Measurements from ENCODE around the gene PSMG1. TPM values are rescaled to one million over a fixed set of nuclear protein-coding genes. Genes with fewer than 3 reads are reported as not detected.

Gene PSMG1
- total RNA-seq, 1 donor from 2014 or later = 61.9 TPM

DNA sequence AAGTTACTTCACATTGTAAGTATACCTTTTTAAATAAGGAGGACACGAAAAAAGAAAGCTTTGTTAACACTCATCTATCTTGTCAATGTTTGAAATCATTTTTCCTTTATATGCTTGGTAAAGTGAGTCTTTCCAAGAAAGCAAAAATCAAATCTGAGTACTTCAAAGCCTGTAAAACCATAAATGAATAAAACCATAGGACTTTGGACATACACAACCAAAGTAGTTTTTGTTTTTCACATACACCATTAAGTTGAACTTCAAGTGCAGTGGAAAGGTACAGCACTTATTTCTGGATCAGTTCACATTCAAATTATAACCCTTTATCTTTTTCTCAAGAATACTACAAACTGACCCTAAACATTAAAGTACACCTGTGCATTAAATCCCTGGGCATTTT lies 10.1 kb upstream of the PSMG1 start:
- Histone ChIP-seq H3K9ac (ENCODE audit: low read length) (no peak overlapping the region), H3K27me3 (ENCODE audit: insufficient read depth, low read length) (no peaks in the 10 kb centered on the region), H3K4me2 (ENCODE audit: low read length) (no peak overlapping the region), H3K9me3 (ENCODE audit: insufficient read depth, low read depth, low read length) (no peaks in the 10 kb centered on the region), H3K36me3 (ENCODE audit: insufficient read depth, low read length) (peaks cover 25% of the 10 kb centered on the region), H3K27ac (ENCODE audit: low read depth, low read length) (no peak overlapping the region), H3K79me2 (ENCODE audit: insufficient read depth, low read length) (no peaks in the 10 kb centered on the region), H4K20me1 (ENCODE audit: insufficient read depth, low read length) (peaks cover 6% of the 10 kb centered on the region), H3K4me3 (ENCODE audit: insufficient read depth, low read depth, low read length) (no peak overlapping the region), H2AFZ (ENCODE audit: low read depth, low read length) (no peak overlapping the region), H3K4me1 (ENCODE audit: insufficient read depth, low read length) (peaks cover 12% of the 10 kb centered on the region)
- Mint-ChIP-seq H3K4me1 (ENCODE audit: low read depth, unreplicated experiment) (peaks cover 13% of the 10 kb centered on the region), H3K27ac (ENCODE audit: unreplicated experiment) (no peak overlapping the region), H3K4me3 (ENCODE audit: unreplicated experiment) (no peak overlapping the region), H3K9me3 (ENCODE audit: unreplicated experiment) (no peaks in the 10 kb centered on the region), H3K36me3 (ENCODE audit: low read depth, unreplicated experiment) (peaks cover 14% of the 10 kb centered on the region), H3K27me3 (ENCODE audit: low read depth, unreplicated experiment) (no peaks in the 10 kb centered on the region)
- DNase-seq (ENCODE audit: low read depth) (no peak), FAIRE-seq (no peak)
- TF ChIP-seq, protein P1, sequence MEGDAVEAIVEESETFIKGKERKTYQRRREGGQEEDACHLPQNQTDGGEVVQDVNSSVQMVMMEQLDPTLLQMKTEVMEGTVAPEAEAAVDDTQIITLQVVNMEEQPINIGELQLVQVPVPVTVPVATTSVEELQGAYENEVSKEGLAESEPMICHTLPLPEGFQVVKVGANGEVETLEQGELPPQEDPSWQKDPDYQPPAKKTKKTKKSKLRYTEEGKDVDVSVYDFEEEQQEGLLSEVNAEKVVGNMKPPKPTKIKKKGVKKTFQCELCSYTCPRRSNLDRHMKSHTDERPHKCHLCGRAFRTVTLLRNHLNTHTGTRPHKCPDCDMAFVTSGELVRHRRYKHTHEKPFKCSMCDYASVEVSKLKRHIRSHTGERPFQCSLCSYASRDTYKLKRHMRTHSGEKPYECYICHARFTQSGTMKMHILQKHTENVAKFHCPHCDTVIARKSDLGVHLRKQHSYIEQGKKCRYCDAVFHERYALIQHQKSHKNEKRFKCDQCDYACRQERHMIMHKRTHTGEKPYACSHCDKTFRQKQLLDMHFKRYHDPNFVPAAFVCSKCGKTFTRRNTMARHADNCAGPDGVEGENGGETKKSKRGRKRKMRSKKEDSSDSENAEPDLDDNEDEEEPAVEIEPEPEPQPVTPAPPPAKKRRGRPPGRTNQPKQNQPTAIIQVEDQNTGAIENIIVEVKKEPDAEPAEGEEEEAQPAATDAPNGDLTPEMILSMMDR (IDR thresholded peaks at IDR 0.05; ENCODE audit: insufficient read depth, low read depth, low read length) = no peak
- TF ChIP-seq EZH2 (IDR thresholded peaks at IDR 0.05; ENCODE audit: insufficient read depth, low read length) = no peak

DNA sequence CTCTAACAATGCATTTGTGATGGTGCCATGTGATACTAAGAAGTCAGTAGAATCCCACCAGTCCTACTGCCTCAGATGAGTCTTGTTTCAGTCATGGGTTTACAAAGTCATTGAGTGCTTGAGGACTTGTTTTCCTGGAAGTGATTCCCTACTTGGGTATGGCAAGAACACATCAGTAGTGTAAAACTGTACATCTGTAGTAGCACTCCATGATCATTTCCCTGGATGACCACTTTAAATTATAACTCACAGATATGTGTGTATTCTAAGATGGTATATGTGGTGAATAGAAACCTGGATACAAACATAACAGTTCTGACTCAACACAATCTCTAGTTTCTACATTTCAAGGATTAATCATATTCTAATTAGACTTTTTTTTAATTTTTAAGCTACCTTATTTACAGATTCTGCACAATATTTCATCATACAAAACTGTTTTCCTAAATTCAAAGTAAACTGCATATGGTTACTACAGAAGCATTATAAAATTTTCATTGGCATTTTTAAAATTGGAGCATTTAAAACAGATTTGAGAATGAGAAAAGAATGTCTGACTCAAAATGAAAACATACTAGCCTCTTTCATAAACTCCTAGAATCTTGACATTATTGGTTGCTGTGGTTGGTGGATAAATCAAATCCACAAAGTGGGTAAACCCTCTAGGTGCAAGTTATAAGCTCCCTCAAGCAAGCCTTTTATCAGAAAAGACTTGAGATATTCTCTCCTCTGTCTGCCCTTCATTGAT lies 6.8 kb upstream of the PSMG1 start:
- Histone ChIP-seq H3K9me3 (ENCODE audit: insufficient read depth, low read depth, low read length) (no peaks in the 10 kb centered on the region), H3K4me1 (ENCODE audit: insufficient read depth, low read length) (peaks cover 12% of the 10 kb centered on the region), H3K27me3 (ENCODE audit: insufficient read depth, low read length) (no peaks in the 10 kb centered on the region), H3K36me3 (ENCODE audit: insufficient read depth, low read length) (peaks cover 7% of the 10 kb centered on the region), H3K9ac (ENCODE audit: low read length) (no peak overlapping the region), H3K4me2 (ENCODE audit: low read length) (peak overlapping the region; percentile 65), H3K4me3 (ENCODE audit: insufficient read depth, low read depth, low read length) (no peak overlapping the region), H3K27ac (ENCODE audit: low read depth, low read length) (peak overlapping the region; percentile 70), H2AFZ (ENCODE audit: low read depth, low read length) (no peak overlapping the region), H3K79me2 (ENCODE audit: insufficient read depth, low read length) (no peaks in the 10 kb centered on the region), H4K20me1 (ENCODE audit: insufficient read depth, low read length) (no peaks in the 10 kb centered on the region)
- no peak for TF ChIP-seq EZH2 (IDR thresholded peaks at IDR 0.05; ENCODE audit: insufficient read depth, low read length)
- Mint-ChIP-seq H3K27ac (ENCODE audit: unreplicated experiment) (peak overlapping the region; percentile 24), H3K27me3 (ENCODE audit: low read depth, unreplicated experiment) (no peaks in the 10 kb centered on the region), H3K4me1 (ENCODE audit: low read depth, unreplicated experiment) (peaks cover 34% of the 10 kb centered on the region), H3K36me3 (ENCODE audit: low read depth, unreplicated experiment) (peaks cover 8% of the 10 kb centered on the region), H3K4me3 (ENCODE audit: unreplicated experiment) (no peak overlapping the region), H3K9me3 (ENCODE audit: unreplicated experiment) (no peaks in the 10 kb centered on the region)
- no peak for FAIRE-seq
- peak; percentile 52 for DNase-seq (ENCODE audit: low read depth)

DNA sequence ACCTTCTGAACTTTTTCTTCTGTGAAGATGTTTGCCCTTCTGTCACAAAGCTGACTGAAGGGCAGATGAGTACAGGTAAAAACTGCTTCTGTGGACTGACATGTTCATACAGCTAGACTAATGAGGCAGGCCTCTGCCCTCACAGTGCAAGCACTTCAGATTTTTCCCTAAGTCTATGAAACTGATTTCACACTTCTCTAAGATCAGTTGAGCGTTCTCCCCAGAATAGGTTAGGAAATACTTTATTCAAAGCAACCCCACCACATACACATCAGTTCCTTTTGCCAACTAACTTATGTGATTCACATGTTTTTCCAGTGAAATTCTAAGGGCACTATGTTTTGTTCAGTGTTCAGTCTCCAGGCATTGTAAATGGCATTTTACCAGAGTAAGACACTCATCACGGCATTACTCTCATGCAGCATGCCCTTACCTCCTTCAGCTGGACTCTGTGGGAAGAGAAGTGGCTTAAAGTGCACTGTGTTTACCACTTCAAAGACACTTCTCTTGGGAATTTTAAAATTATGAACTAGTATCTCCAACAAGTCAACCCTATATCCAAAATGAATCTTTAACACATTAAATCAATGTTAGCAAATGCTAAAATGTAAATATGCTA lies 5.4 kb upstream of the PSMG1 start:
- Histone ChIP-seq H3K4me3 (ENCODE audit: insufficient read depth, low read depth, low read length) (no peak overlapping the region), H3K27ac (ENCODE audit: low read depth, low read length) (no peak overlapping the region), H3K36me3 (ENCODE audit: insufficient read depth, low read length) (no peaks in the 10 kb centered on the region), H3K79me2 (ENCODE audit: insufficient read depth, low read length) (no peaks in the 10 kb centered on the region), H3K4me1 (ENCODE audit: insufficient read depth, low read length) (peaks cover 17% of the 10 kb centered on the region), H2AFZ (ENCODE audit: low read depth, low read length) (no peak overlapping the region), H3K4me2 (ENCODE audit: low read length) (no peak overlapping the region), H3K9ac (ENCODE audit: low read length) (no peak overlapping the region), H4K20me1 (ENCODE audit: insufficient read depth, low read length) (no peaks in the 10 kb centered on the region), H3K27me3 (ENCODE audit: insufficient read depth, low read length) (no peaks in the 10 kb centered on the region), H3K9me3 (ENCODE audit: insufficient read depth, low read depth, low read length) (no peaks in the 10 kb centered on the region)
- FAIRE-seq (no peak), DNase-seq (ENCODE audit: low read depth) (no peak)
- peaks cover 2% of the 10 kb centered on the region for H3K36me3 Mint-ChIP-seq (ENCODE audit: low read depth, unreplicated experiment)
- no peak overlapping the region for H3K4me3 Mint-ChIP-seq (ENCODE audit: unreplicated experiment)
- TF ChIP-seq, protein P1 (IDR thresholded peaks at IDR 0.05; ENCODE audit: insufficient read depth, low read depth, low read length) = no peak
- TF ChIP-seq EZH2 (IDR thresholded peaks at IDR 0.05; ENCODE audit: insufficient read depth, low read length) = no peak
- peak overlapping the region; percentile 4 for H3K27ac Mint-ChIP-seq (ENCODE audit: unreplicated experiment)
- H3K4me1 Mint-ChIP-seq (ENCODE audit: low read depth, unreplicated experiment) = peaks cover 34% of the 10 kb centered on the region
- no peaks in the 10 kb centered on the region for H3K27me3 Mint-ChIP-seq (ENCODE audit: low read depth, unreplicated experiment)
- H3K9me3 Mint-ChIP-seq (ENCODE audit: unreplicated experiment) = no peaks in the 10 kb centered on the region

Measured in astrocyte (in vitro differentiated cells and primary cell).